Calu3 (cell line): ENCODE results near the gene CYLD. TPM values are rescaled to one million over a fixed set of nuclear protein-coding genes. Genes with fewer than 3 reads are reported as not detected.
A peak's percentile ranks its signal among the peaks of the same experiment; 100 is the strongest.

Experiments
- BruUV-seq: library from RNA; stranded (reverse); fragments of 400-500 nt; replicated peaks from 2 replicates; lab custom pipeline; 2021; lab: Mats Ljungman, UMichigan
- CTCF ChIA-PET: fragments of 300-600 bp; sonication (Branson Sonifier 250); formaldehyde crosslinking; loops from one replicate; lab custom pipeline; 2022; ENCODE audit warnings: antibody characterized with exemption; lab: Charles Lee
- DNase-seq: peaks from one replicate; pipeline ENCODE4 v3.0.0; 2022
- H3K27ac Mint-ChIP-seq: one replicate; pipeline ENCODE4 v1.8.0; 2022; ENCODE audit warnings: mixed read lengths; ENCODE audit not compliant: unreplicated experiment
- H3K27me3 Mint-ChIP-seq: one replicate; pipeline ENCODE4 v1.8.0; 2022; ENCODE audit warnings: mixed read lengths; ENCODE audit not compliant: unreplicated experiment
- H3K36me3 Mint-ChIP-seq: one replicate; pipeline ENCODE4 v1.8.0; 2022; ENCODE audit warnings: mild to moderate bottlenecking, moderate library complexity, mixed read lengths; ENCODE audit not compliant: insufficient read depth, unreplicated experiment
- H3K4me1 Mint-ChIP-seq: one replicate; pipeline ENCODE4 v1.8.0; 2022; ENCODE audit warnings: mild to moderate bottlenecking, low read depth, mixed read lengths; ENCODE audit not compliant: unreplicated experiment
- H3K4me3 Mint-ChIP-seq: one replicate; pipeline ENCODE4 v1.8.0; 2022; ENCODE audit warnings: mild to moderate bottlenecking, low read depth, moderate library complexity, mixed read lengths; ENCODE audit not compliant: unreplicated experiment
- H3K9me3 Mint-ChIP-seq: one replicate; pipeline ENCODE4 v1.8.0; 2022; ENCODE audit warnings: low read depth, mixed read lengths; ENCODE audit not compliant: unreplicated experiment
- intact Hi-C: fragments of 100-400 bp; cut with micrococcal nuclease; formaldehyde crosslinking; loops from one replicate; pipeline ENCODE4 v1.10.0; 2022; ENCODE audit not compliant: unreplicated experiment
- total RNA-seq: library from RNA; stranded (reverse); gene quantifications from 2 replicates; pipeline ENCODE4 v1.2.3, GENCODE V29; 2022
- TF ChIP-seq, protein P1 (sequence below): fragments of 200-600 bp; IDR thresholded peaks from one replicate; pipeline ENCODE4 v1.8.0; 2022; ENCODE audit warnings: antibody characterized with exemption; ENCODE audit not compliant: unreplicated experiment

CYLD gene
- total RNA-seq, 1 experiment from 2014 or later = 31.8 TPM

DNA sequence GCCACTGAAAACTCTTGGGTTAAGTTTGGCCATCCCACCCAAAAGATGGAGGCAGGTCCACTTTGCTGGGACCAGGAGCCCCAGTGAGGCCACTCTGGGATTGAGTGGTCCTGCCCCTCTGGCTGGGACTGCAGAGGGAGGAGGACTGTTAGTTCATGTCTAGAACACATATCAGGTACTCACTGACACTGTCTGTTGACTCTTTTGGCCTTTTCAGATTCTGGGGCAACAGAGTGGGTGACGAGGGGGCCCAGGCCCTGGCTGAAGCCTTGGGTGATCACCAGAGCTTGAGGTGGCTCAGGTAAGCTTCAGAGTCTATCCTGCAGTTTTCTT is 19.5 kb upstream of the CYLD start:
- CTCF ChIA-PET = interaction anchor here (0.6 to 1.5 kb wide), 10 partner anchors 16 to 804 kb away, joined by 3 to 10 read pairs (median 4); partner anchors contain the start of gene CYLD
- peak overlapping the region; percentile 78 for H3K27ac Mint-ChIP-seq
- DNase-seq = no peak
- H3K36me3 Mint-ChIP-seq = peaks cover 5% of the 10 kb centered on the region
- no peaks in the 10 kb centered on the region for H3K27me3 Mint-ChIP-seq
- H3K4me1 Mint-ChIP-seq = peaks cover 48% of the 10 kb centered on the region
- TF ChIP-seq, protein P1, sequence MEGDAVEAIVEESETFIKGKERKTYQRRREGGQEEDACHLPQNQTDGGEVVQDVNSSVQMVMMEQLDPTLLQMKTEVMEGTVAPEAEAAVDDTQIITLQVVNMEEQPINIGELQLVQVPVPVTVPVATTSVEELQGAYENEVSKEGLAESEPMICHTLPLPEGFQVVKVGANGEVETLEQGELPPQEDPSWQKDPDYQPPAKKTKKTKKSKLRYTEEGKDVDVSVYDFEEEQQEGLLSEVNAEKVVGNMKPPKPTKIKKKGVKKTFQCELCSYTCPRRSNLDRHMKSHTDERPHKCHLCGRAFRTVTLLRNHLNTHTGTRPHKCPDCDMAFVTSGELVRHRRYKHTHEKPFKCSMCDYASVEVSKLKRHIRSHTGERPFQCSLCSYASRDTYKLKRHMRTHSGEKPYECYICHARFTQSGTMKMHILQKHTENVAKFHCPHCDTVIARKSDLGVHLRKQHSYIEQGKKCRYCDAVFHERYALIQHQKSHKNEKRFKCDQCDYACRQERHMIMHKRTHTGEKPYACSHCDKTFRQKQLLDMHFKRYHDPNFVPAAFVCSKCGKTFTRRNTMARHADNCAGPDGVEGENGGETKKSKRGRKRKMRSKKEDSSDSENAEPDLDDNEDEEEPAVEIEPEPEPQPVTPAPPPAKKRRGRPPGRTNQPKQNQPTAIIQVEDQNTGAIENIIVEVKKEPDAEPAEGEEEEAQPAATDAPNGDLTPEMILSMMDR = no peak
- BruUV-seq = no TSS peak
- peaks cover 6% of the 10 kb centered on the region for H3K9me3 Mint-ChIP-seq
- intact Hi-C loops = no loop called here
- H3K4me3 Mint-ChIP-seq = peak overlapping the region; percentile 2

GRCh38 chr16:50722960-50723359 is 18.9 kb upstream of the CYLD start:
- Mint-ChIP-seq H3K4me1 (peaks cover 45% of the 10 kb centered on the region), H3K27me3 (no peaks in the 10 kb centered on the region), H3K9me3 (peaks cover 6% of the 10 kb centered on the region), H3K36me3 (peaks cover 4% of the 10 kb centered on the region), H3K27ac (no peak overlapping the region), H3K4me3 (no peak overlapping the region)
- TF ChIP-seq, protein P1 = no peak
- intact Hi-C loops = no loop called here
- no TSS peak for BruUV-seq
- CTCF ChIA-PET = interaction anchor here (0.6 kb wide), 1 partner anchor 16 kb away, joined by 3 read pairs; no protein-coding TSS in a partner anchor
- DNase-seq = no peak

GRCh38 chr16:50724306-50724705 is 17.6 kb upstream of the CYLD start:
- BruUV-seq = no TSS peak
- Mint-ChIP-seq H3K4me1 (peaks cover 32% of the 10 kb centered on the region), H3K36me3 (no peaks in the 10 kb centered on the region), H3K4me3 (no peak overlapping the region), H3K9me3 (peaks cover 6% of the 10 kb centered on the region), H3K27ac (no peak overlapping the region), H3K27me3 (no peaks in the 10 kb centered on the region)
- no peak for DNase-seq
- CTCF ChIA-PET = interaction anchor here (2.1 kb wide), 1 partner anchor 56 kb away, joined by 4 read pairs; no protein-coding TSS in a partner anchor
- intact Hi-C loops = no loop called here
- TF ChIP-seq, protein P1 = no peak

DNA sequence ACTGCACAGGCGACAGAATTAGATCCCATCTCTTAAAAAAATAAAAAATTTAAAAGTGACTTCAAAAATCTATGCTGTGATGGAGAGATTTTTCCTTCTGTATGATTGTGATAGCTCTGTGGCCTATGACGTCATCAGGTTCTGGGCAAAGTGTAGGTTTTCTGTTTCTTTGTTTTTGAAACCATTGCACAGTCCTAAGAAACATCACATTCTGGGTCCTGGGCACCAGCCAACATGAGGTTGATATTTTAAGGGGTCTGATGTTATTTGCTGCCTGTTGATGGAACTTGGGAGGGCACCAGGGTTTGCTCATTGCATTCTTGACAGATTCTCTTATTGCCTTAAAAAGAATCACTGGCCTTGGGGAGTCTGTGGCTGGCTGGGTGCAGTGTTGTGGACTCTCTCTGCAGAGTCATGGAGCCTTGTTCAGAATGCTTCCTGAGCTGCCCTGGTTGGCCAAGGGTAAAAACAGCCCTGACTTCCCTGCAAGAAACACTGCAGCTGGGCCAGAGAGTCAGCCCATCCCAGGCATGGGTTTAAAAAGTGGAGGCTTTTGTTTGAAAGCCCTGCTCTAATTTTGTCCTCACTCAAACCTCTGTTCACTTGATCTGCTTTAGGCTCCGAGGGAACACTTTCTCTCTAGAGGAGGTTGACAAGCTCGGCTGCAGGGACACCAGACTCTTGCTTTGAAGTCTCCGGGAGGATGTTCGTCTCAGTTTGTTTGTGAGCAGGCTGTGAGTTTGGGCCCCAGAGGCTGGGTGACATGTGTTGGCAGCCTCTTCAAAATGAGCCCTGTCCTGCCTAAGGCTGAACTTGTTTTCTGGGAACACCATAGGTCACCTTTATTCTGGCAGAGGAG is 10.5 kb upstream of the CYLD start:
- no peak for DNase-seq
- CTCF ChIA-PET = no interaction called here
- Mint-ChIP-seq H3K9me3 (no peaks in the 10 kb centered on the region), H3K4me1 (no peaks in the 10 kb centered on the region), H3K27ac (no peak overlapping the region), H3K4me3 (no peak overlapping the region), H3K36me3 (no peaks in the 10 kb centered on the region), H3K27me3 (peaks cover 27% of the 10 kb centered on the region)
- no TSS peak for BruUV-seq
- intact Hi-C loops = loop anchor here (10.0 kb wide), 1 partner anchor 843 kb away; no protein-coding TSS in a partner anchor
- TF ChIP-seq, protein P1 = no peak
